Stimulated activated CD8-positive, alpha-beta memory T cell treated with anti-CD3 and anti-CD28 coated beads, Interleukin-12 subunit alpha, Interleukin-12 subunit beta, amount 100 ng/mL, for 24 hours (primary cell): ENCODE measurements around the gene DDX6.

Experiments used
- DNase-seq: peaks from one replicate; pipeline ENCODE4 v3.0.0-alpha.2; 2020; ENCODE audit errors: extremely low read depth

DDX6 gene

DNA sequence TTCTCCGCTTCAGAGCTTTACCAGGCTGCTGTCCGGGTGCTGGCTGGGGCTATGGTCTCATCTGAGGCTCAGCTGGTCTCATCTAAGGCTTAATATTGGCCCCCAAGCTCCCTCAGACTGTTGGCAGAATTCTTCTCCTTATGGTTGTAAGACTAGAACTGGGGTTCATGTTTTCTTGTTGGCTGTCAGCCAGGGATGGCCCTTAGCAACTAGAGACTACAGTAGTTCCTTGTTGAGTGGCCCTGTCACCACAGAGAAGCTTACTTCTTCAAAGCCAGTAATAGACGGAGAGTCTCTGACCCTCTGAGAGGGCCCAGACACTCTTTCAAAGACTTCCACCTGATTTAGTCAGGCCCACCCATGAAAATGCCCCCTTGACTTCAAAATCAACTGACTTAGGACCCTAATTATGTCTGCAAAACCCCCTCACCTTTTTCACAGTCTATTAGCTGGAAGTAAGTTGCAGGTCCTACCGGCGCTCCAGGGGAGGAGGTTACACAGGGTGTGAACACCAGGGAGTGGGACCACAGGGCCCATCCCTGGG, 87.3 kb downstream of the DDX6 start:
- DNase-seq = no peak

DNA sequence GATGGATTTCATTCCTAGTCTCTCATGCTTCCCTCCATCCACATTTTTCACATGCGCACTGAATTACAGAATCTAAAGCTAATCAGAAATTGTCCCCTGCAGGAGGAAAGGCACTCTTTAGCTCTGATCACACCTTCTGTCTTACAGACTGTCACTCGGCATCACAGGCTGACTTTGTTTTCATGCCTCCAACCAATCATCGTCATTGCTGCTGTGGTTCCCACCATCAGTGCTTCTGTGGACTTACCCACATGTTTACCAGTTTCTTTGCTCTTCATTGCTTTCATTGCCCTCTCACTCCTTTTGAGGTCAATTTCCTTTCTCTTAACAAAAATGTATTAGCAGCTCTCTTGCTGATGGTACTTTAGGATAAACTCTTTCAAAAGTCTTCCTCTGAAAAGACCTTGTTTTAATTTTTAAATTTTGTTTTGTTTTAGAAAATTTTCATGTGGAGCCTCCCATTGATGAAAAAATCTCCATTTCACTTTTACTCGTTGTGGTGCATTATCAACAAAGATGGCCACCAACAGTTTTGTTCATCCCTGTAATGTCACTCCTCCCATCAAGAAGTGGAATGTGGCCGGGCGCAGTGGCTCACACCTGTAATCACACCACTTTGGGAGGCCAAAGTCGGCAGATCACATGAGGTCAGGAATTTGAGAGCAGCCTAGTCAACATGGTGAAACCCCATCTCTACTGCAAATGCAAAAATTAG, 91.3 kb downstream of the DDX6 start:
- no peak for DNase-seq
